Measurements from ENCODE around the gene VWA5B2.
A peak's percentile ranks its signal among the peaks of the same experiment; 100 is the strongest.

The VWA5B2 gene

DNA sequence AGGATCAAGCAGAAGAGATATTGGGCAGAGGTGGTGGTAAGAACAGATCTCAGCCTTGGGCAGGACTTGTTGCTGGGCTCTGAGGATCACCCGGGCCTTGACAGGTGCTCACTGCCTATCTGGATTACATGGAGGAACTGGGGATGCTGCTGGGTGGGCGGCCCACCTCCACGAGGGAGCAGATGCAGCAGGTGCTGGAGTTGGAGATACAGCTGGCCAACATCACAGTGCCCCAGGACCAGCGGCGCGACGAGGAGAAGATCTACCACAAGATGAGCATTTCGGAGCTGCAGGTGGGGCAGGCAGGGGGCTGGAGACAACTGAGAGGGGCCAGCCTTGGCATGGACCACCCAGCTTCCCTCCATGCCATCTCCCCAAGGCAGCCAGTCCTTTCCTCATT is 54.3 kb downstream of the VWA5B2 start:
- H4K20me1 ChIP-seq (ENCODE audit: insufficient read depth, low read length) = no peaks in the 10 kb centered on the region

DNA sequence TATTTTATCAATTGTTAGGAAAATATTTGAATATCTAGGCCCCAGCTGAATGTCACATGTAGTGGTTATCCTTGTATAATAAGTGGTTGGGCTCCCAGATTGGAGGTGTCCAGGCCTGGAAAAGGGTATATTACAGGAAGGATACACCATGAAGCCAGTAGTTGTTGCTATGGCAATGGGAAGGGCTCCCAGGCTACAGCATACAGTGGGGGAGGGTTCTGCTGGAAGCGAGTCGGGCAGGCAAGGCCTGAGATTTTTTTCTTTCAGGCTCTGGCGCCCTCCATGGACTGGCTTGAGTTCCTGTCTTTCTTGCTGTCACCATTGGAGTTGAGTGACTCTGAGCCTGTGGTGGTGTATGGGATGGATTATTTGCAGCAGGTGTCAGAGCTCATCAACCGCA is 55.3 kb downstream of the VWA5B2 start:
- Histone ChIP-seq H3K9ac (ENCODE audit: low read length) (no peak overlapping the region), H2AFZ (ENCODE audit: low read depth, low read length) (peak overlapping the region; percentile 16; the same call in 1 of the 2 replicates), H3K4me3 (ENCODE audit: low read length) (no peak overlapping the region), H3K9me3 (ENCODE audit: insufficient read depth, low read length) (no peaks in the 10 kb centered on the region), H3K4me1 (ENCODE audit: low read length) (peaks cover 5% of the 10 kb centered on the region), H3K27me3 (ENCODE audit: low read depth, low read length) (peaks cover 4% of the 10 kb centered on the region; the same call in 1 of the 2 replicates), H3K79me2 (ENCODE audit: low read length) (no peaks in the 10 kb centered on the region), H4K20me1 (ENCODE audit: insufficient read depth, low read length) (no peaks in the 10 kb centered on the region), H3K36me3 (replicated peaks; ENCODE audit: low read depth, low read length) (no peaks in the 10 kb centered on the region), H3K27ac (ENCODE audit: low read length) (no peak overlapping the region), H3K4me2 (ENCODE audit: low read length) (peak overlapping the region; percentile 46)
- no peak for TF ChIP-seq EZH2phosphoT487 (IDR thresholded peaks at IDR 0.05; ENCODE audit: low read depth)
- TF ChIP-seq, protein P1, sequence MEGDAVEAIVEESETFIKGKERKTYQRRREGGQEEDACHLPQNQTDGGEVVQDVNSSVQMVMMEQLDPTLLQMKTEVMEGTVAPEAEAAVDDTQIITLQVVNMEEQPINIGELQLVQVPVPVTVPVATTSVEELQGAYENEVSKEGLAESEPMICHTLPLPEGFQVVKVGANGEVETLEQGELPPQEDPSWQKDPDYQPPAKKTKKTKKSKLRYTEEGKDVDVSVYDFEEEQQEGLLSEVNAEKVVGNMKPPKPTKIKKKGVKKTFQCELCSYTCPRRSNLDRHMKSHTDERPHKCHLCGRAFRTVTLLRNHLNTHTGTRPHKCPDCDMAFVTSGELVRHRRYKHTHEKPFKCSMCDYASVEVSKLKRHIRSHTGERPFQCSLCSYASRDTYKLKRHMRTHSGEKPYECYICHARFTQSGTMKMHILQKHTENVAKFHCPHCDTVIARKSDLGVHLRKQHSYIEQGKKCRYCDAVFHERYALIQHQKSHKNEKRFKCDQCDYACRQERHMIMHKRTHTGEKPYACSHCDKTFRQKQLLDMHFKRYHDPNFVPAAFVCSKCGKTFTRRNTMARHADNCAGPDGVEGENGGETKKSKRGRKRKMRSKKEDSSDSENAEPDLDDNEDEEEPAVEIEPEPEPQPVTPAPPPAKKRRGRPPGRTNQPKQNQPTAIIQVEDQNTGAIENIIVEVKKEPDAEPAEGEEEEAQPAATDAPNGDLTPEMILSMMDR (IDR thresholded peaks at IDR 0.05; ENCODE audit: low read depth, low read length) = peak; percentile 55

More for the DNA sequence above, 54.3 kb downstream of the VWA5B2 start:
- Histone ChIP-seq H3K79me2 (ENCODE audit: low read length) (no peaks in the 10 kb centered on the region), H3K4me1 (ENCODE audit: low read length) (peaks cover 5% of the 10 kb centered on the region), H3K27ac (ENCODE audit: low read length) (no peak overlapping the region), H3K4me3 (ENCODE audit: low read length) (no peak overlapping the region), H3K9ac (ENCODE audit: low read length) (no peak overlapping the region), H3K27me3 (ENCODE audit: low read depth, low read length) (peaks cover 4% of the 10 kb centered on the region; the same call in 1 of the 2 replicates), H2AFZ (ENCODE audit: low read depth, low read length) (no peak overlapping the region), H3K4me2 (ENCODE audit: low read length) (no peak overlapping the region), H3K9me3 (ENCODE audit: insufficient read depth, low read length) (no peaks in the 10 kb centered on the region), H3K36me3 (replicated peaks; ENCODE audit: low read depth, low read length) (no peaks in the 10 kb centered on the region)
- TF ChIP-seq EZH2phosphoT487 (IDR thresholded peaks at IDR 0.05; ENCODE audit: low read depth) = no peak
- TF ChIP-seq, protein P1 (IDR thresholded peaks at IDR 0.05; ENCODE audit: low read depth, low read length) = no peak

DNA sequence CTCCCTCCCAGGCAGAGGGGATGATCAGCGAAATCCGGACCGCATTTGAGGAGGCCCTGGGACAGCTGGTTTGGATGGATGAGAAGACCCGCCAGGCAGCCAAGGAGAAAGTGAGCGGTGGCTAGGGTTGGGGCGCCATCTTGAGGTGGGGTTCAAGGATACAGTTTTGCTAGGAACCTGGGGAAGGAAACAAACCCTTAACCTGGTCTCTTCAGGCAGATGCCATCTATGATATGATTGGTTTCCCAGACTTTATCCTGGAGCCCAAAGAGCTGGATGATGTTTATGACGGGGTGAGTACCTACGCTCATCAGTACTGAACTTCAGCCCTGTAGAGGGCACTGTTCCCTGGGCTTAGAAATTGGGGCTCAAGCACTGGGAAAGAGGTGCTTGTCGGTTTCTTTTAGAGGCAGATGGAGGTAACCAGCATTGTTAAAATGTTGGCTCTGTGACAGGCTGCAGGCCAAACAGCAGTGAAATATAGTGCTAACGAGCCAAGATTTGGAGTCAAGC is 60.1 kb downstream of the VWA5B2 start:
- Histone ChIP-seq H3K27me3 (ENCODE audit: low read depth, low read length) (peaks cover 4% of the 10 kb centered on the region), H3K4me2 (ENCODE audit: low read length) (peak overlapping the region; percentile 72), H3K9ac (ENCODE audit: low read length) (0 out of 2 replicates have a peak overlapping the region, but pooled peaks have one; percentile 28), H3K4me3 (ENCODE audit: low read length) (peak overlapping the region; percentile 69), H3K79me2 (ENCODE audit: low read length) (no peaks in the 10 kb centered on the region), H3K27ac (ENCODE audit: low read length) (no peak overlapping the region), H2AFZ (ENCODE audit: low read depth, low read length) (peak overlapping the region; percentile 79), H4K20me1 (ENCODE audit: insufficient read depth, low read length) (no peaks in the 10 kb centered on the region), H3K9me3 (ENCODE audit: insufficient read depth, low read length) (no peaks in the 10 kb centered on the region), H3K36me3 (replicated peaks; ENCODE audit: low read depth, low read length) (no peaks in the 10 kb centered on the region), H3K4me1 (ENCODE audit: low read length) (peaks cover 3% of the 10 kb centered on the region)
- TF ChIP-seq EZH2phosphoT487 (IDR thresholded peaks at IDR 0.05; ENCODE audit: low read depth) = no peak
- TF ChIP-seq, protein P1 (IDR thresholded peaks at IDR 0.05; ENCODE audit: low read depth, low read length) = peak; percentile 97

DNA sequence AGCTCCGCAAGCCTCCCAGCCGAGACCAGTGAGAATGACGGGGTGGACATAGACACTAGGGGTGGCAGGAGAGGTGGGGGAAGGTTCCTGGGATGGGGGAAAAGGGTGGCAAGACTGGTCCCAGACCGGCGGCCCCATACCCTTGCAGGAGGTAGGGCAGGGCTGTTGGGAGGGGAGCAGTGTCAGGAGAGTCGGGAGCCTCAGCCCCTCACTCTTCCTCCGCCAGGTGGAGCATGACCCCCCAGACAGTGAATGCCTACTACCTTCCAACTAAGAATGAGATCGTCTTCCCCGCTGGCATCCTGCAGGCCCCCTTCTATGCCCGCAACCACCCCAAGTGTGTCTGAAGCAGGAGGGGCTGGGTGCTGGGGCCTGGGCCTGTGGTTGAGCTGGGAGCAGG is 60.9 kb downstream of the VWA5B2 start:
- H3K4me1 ChIP-seq (ENCODE audit: low read length) = no peaks in the 10 kb centered on the region
- no peaks in the 10 kb centered on the region for H3K79me2 ChIP-seq (ENCODE audit: low read length)

More for the DNA sequence above, 60.9 kb downstream of the VWA5B2 start:
- Histone ChIP-seq H3K27me3 (ENCODE audit: low read depth, low read length) (peaks cover 4% of the 10 kb centered on the region), H3K36me3 (replicated peaks; ENCODE audit: low read depth, low read length) (no peaks in the 10 kb centered on the region), H3K4me2 (ENCODE audit: low read length) (no peak overlapping the region), H3K9me3 (ENCODE audit: insufficient read depth, low read length) (no peaks in the 10 kb centered on the region), H2AFZ (ENCODE audit: low read depth, low read length) (no peak overlapping the region), H3K27ac (ENCODE audit: low read length) (no peak overlapping the region), H4K20me1 (ENCODE audit: insufficient read depth, low read length) (no peaks in the 10 kb centered on the region), H3K4me3 (ENCODE audit: low read length) (no peak overlapping the region), H3K9ac (ENCODE audit: low read length) (no peak overlapping the region)
- TF ChIP-seq, protein P1 (IDR thresholded peaks at IDR 0.05; ENCODE audit: low read depth, low read length) = no peak
- TF ChIP-seq EZH2phosphoT487 (IDR thresholded peaks at IDR 0.05; ENCODE audit: low read depth) = no peak
